SU-DHL-6 (cell line): ENCODE measurements around the gene DSCAML1.

Source experiments
- EZH2phosphoT487 ChIP-seq: fragments of 200-600 bp; sonication (generic), shearing (Covaris generic); conservative IDR thresholded peaks from 2 replicates; pipeline ENCODE4 v1.6.1; 2018; ENCODE audit warnings: mild to moderate bottlenecking, antibody characterized with exemption, low read length, moderate library complexity, mixed read lengths
- TF ChIP-seq, protein P1 (sequence below): fragments of 200-600 bp; sonication (generic); IDR thresholded peaks from one replicate; pipeline ENCODE4 v1.5.1; 2017; ENCODE audit warnings: antibody characterized with exemption, mild to moderate bottlenecking, low read length, moderate library complexity; ENCODE audit not compliant: insufficient read depth, poor library complexity, severe bottlenecking

DNA sequence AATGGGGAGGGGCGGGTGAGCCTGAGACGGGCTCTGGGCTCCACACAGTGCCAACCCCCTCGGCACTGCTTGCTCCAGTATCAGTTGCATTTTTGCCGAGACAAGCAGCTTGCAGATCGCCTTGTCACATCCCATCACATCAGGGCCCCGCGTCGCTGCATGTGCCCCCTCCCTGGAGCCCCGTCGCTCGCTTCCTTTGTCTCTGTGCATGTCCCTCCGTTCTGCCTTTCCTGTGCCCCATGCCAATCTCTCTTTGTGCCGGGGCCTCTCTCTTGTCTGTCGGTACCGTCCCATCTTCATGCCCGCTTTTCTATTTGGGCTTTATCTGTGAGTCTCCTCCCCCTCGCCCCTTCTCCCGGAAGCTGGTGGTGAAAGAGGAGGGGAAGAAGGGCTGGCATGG lies 267.2 kb downstream of the DSCAML1 start:
- no peak for TF ChIP-seq EZH2phosphoT487
- TF ChIP-seq, protein P1, sequence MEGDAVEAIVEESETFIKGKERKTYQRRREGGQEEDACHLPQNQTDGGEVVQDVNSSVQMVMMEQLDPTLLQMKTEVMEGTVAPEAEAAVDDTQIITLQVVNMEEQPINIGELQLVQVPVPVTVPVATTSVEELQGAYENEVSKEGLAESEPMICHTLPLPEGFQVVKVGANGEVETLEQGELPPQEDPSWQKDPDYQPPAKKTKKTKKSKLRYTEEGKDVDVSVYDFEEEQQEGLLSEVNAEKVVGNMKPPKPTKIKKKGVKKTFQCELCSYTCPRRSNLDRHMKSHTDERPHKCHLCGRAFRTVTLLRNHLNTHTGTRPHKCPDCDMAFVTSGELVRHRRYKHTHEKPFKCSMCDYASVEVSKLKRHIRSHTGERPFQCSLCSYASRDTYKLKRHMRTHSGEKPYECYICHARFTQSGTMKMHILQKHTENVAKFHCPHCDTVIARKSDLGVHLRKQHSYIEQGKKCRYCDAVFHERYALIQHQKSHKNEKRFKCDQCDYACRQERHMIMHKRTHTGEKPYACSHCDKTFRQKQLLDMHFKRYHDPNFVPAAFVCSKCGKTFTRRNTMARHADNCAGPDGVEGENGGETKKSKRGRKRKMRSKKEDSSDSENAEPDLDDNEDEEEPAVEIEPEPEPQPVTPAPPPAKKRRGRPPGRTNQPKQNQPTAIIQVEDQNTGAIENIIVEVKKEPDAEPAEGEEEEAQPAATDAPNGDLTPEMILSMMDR = no peak
